GM19099 (cell line): Measurements from ENCODE around the gene TCF4.

Experiments
- POLR2A ChIP-seq: IDR thresholded peaks from 3 replicates; pipeline ENCODE4 v1.6.1; 2011; ENCODE audit warnings: low read depth; ENCODE audit not compliant: insufficient read length; ENCODE audit errors: extremely low read depth

The TCF4 gene

GRCh38 chr18:55508651-55509050, 79.3 kb downstream of the TCF4 start:
- no peak for TF ChIP-seq POLR2A

GRCh38 chr18:55506074-55506473, 81.9 kb downstream of the TCF4 start:
- no peak for TF ChIP-seq POLR2A

GRCh38 chr18:55504808-55505207, 83.2 kb downstream of the TCF4 start:
- TF ChIP-seq POLR2A = no peak

GRCh38 chr18:55503167-55503820, 84.7 kb downstream of the TCF4 start:
- TF ChIP-seq POLR2A = no peak

- no peak for TF ChIP-seq POLR2A
Measured at GRCh38 chr18:55501982-55502710, 85.8 kb downstream of the TCF4 start.

- no peak for TF ChIP-seq POLR2A
Measured at GRCh38 chr18:55501579-55501978, 86.4 kb downstream of the TCF4 start.

GRCh38 chr18:55500316-55501086, 87.5 kb downstream of the TCF4 start:
- no peak for TF ChIP-seq POLR2A

GRCh38 chr18:55499526-55499925, 88.5 kb downstream of the TCF4 start:
- TF ChIP-seq POLR2A = no peak

- TF ChIP-seq POLR2A = no peak
Measured at GRCh38 chr18:55497825-55498403, 90.1 kb downstream of the TCF4 start.

- no peak for TF ChIP-seq POLR2A
Measured at GRCh38 chr18:55494899-55495298, 93.1 kb downstream of the TCF4 start.

- TF ChIP-seq POLR2A = no peak
Measured at GRCh38 chr18:55494441-55494840, 93.6 kb downstream of the TCF4 start.

- no peak for TF ChIP-seq POLR2A
Measured at GRCh38 chr18:55491616-55492015, 96.4 kb downstream of the TCF4 start.

- TF ChIP-seq POLR2A = no peak
Measured at GRCh38 chr18:55489034-55489986, 98.7 kb downstream of the TCF4 start.

GRCh38 chr18:55488473-55488872, 99.5 kb downstream of the TCF4 start:
- no peak for TF ChIP-seq POLR2A

GRCh38 chr18:55487997-55488396, 100.0 kb downstream of the TCF4 start:
- no peak for TF ChIP-seq POLR2A

- TF ChIP-seq POLR2A = no peak
Measured at GRCh38 chr18:55486936-55487335, 101.1 kb downstream of the TCF4 start.
